LNCAP (cell line): Measurements from ENCODE around the gene MYORG.

ENCODE experiments used
- TF ChIP-seq, protein P1 (sequence below): fragments of 450-650 bp; IDR thresholded peaks from 2 replicates; pipeline ENCODE4 v1.5.1; 2017; ENCODE audit warnings: mild to moderate bottlenecking

MYORG gene

GRCh38 chr9:34337403-34337802 is 39.3 kb downstream of the MYORG start:
- TF ChIP-seq, protein P1, sequence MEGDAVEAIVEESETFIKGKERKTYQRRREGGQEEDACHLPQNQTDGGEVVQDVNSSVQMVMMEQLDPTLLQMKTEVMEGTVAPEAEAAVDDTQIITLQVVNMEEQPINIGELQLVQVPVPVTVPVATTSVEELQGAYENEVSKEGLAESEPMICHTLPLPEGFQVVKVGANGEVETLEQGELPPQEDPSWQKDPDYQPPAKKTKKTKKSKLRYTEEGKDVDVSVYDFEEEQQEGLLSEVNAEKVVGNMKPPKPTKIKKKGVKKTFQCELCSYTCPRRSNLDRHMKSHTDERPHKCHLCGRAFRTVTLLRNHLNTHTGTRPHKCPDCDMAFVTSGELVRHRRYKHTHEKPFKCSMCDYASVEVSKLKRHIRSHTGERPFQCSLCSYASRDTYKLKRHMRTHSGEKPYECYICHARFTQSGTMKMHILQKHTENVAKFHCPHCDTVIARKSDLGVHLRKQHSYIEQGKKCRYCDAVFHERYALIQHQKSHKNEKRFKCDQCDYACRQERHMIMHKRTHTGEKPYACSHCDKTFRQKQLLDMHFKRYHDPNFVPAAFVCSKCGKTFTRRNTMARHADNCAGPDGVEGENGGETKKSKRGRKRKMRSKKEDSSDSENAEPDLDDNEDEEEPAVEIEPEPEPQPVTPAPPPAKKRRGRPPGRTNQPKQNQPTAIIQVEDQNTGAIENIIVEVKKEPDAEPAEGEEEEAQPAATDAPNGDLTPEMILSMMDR, result peak; percentile 13; the same call in 1 of the 2 replicates

DNA sequence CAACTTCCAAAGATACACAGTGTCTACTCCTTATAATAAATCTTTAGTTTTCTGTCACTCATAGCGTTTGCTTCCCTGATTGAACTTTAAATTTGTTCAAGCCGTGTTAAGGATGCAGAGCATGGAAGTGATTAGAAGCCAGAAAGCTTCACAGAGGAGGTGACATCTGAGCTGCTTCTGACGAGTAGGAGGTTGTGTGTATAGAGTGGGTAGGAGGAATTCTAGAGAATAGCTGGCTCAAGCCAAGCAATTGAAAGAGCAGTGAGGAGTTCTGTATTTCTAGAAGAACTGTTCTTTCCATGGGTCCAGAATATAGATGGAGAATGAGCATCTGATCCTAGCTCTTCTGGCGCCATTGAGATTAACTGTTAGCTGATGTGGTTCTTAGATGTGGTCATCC is 41.3 kb downstream of the MYORG start:
- TF ChIP-seq, protein P1, result no peak

- TF ChIP-seq, protein P1, result no peak
Observed at GRCh38 chr9:34334916-34335315, 41.8 kb downstream of the MYORG start.

DNA sequence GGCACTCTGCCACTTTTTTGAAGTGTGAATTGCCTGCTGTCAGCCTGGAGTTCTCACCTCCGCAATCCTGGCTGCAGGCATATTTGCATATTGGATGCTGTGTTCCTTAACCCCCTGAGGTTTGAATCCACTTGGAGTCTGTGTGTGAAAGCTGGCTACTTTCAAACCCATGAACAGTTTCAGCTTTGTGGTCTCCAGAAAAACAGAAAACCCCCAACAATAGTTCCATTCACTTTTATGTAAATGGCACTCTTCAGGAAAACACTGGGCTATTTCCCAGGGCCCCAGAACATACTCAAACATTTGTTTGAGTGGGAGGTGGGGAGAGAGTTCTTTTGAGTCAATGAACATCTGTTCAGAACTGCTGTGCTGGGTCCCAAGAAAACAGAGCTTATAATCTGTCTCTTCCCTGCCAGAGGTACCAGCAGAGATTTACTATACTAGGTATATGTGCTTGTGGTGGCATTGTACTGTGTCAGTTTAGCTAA is 42.3 kb downstream of the MYORG start:
- TF ChIP-seq, protein P1, result no peak

GRCh38 chr9:34333836-34334235 is 42.9 kb downstream of the MYORG start:
- TF ChIP-seq, protein P1, result no peak

DNA sequence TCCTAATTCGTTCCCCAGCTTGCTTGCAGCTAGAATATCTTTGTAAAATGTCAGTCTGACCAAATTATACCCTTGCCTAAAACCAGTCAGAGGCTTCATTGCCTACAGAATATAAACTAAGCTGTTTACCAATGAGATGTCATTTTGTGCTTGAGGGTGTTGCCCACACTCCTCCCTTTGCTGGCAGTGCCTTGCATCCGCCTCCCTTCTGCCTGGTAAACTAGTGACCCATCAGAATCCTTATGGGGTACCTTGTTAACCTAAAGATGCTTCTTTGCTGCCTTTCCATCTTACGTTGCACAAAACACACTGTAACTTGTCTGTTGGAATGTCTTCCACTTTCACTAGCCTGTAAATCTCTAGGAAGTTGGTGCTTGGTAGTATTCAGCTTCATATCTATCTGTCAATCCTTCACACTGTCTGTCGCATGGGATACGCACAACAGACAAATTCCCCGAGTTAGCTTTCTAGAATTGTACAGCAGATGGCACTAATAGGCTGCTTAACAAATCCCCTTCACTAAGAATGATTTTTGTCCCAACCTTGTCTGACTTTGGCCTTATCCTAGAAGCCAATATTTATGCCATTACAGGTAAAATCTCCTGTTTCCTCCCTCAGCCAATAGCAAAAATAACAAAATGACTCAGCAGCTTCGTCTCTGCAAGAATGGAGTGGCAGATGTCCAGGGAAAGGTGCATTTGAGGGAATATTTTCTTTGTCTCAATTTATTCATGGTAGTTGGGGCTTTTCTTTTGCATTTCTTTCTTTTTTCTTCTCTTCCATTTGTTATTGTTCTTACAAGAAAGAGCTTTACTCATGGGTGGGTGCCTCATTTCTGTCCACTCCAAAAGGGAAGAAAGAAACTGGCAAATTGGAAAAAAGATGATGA is 44.4 kb downstream of the MYORG start:
- TF ChIP-seq, protein P1, result peak; percentile 57; the same call in 1 of the 2 replicates

DNA sequence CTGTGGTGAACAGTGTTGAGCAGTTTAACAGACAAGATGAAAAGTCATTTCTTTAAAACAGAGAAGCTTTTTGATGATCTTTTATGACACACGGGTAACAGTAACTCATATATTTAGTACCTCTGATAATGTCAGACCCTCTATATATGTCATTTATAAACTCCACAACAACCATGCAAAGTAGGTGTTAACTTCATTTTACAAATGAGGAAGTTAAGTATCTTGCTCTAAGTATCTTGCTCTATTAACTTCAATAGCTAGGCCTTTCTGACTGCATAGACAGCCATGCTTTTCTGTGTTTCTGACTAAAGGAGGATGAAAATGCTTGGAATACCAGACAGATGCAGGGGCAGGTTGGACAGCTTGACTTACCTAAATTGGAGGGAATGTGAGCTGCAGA is 45.5 kb downstream of the MYORG start:
- TF ChIP-seq, protein P1, result no peak
